Glomerular visceral epithelial cell (primary cell): ENCODE measurements around the gene MACROD1.

Source experiments
- DNase-seq: peaks from one replicate; pipeline ENCODE4 v3.0.0-alpha.2; 2016; ENCODE audit errors: extremely low spot score

Gene MACROD1

GRCh38 chr11:64077607-64078006 lies 88.3 kb downstream of the MACROD1 start:
- DNase-seq = no peak

DNA sequence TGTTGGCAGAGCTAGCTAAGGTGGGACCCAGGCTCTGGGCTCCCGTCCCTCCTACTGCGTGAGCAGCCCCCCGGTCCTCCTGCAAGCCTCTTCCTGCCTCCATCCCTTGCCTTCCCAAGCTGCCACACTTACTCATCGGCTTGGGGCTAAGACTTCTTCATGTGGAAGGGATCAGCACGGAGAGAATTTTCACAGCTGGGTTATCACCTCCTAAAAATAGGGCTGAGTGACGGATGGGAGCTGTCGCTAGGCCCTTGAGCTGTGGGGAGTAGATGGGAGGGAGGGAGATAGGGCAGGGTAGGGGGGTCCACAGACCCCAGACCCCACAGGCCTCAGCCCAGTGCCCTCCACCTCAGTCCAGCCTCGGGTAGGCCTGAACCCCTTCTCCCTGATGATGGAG lies 89.2 kb downstream of the MACROD1 start:
- DNase-seq = no peak

DNA sequence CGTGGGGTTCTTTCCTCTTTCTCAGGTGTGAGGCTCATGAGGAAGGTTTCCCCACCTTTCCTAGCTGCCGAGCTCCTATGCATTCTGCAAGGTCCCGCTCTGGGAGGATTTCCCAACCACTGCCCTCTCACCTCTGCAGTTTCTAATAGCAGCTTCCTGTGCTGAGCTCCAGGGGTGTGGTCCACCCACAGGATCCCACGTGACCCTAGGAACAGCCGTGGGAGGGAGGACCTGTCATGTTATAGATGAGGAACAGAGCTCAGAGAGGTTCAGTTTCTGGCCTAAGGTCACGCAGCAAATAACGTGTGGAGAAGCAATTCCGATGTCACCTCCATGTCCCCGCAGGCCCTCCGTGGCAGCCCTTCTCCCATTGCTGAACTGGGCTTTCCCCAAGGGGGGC lies 91.7 kb downstream of the MACROD1 start:
- no peak for DNase-seq

GRCh38 chr11:64073542-64073941 lies 92.4 kb downstream of the MACROD1 start:
- no peak for DNase-seq

- DNase-seq = no peak
Measured at GRCh38 chr11:64072871-64073270, 93.0 kb downstream of the MACROD1 start.

GRCh38 chr11:64072403-64072802 lies 93.5 kb downstream of the MACROD1 start:
- DNase-seq = no peak

DNA sequence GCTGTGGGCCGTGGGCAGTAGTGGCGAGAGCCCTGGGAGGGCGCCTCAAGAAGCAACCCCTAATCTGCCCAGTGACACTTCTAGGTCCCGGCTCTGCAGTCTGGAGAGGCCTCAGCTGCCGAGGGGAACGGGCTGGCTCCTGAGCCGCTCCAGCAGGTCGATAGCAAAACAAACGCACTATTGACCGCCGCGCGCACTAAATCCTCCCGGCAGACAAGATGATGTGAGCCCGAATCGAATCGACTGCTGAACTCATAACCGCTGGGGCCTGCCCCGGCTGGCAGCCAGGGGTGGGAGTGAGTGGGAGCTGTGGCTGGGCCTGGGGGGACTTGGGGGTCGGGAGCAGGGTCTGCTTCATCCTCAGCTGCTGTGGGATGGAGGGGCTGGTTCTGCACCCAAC lies 94.1 kb downstream of the MACROD1 start:
- no peak for DNase-seq

- no peak for DNase-seq
Measured at GRCh38 chr11:64070314-64070681, 95.6 kb downstream of the MACROD1 start.

GRCh38 chr11:64069401-64070313 lies 96.3 kb downstream of the MACROD1 start:
- DNase-seq = no peak

GRCh38 chr11:64068705-64069400 lies 97.1 kb downstream of the MACROD1 start:
- DNase-seq = no peak

GRCh38 chr11:64067230-64067993 lies 98.5 kb downstream of the MACROD1 start:
- DNase-seq = no peak

GRCh38 chr11:64065712-64066111 lies 100.2 kb downstream of the MACROD1 start:
- DNase-seq = no peak

- DNase-seq = no peak
Measured at GRCh38 chr11:64065141-64065465, 100.8 kb downstream of the MACROD1 start.

DNA sequence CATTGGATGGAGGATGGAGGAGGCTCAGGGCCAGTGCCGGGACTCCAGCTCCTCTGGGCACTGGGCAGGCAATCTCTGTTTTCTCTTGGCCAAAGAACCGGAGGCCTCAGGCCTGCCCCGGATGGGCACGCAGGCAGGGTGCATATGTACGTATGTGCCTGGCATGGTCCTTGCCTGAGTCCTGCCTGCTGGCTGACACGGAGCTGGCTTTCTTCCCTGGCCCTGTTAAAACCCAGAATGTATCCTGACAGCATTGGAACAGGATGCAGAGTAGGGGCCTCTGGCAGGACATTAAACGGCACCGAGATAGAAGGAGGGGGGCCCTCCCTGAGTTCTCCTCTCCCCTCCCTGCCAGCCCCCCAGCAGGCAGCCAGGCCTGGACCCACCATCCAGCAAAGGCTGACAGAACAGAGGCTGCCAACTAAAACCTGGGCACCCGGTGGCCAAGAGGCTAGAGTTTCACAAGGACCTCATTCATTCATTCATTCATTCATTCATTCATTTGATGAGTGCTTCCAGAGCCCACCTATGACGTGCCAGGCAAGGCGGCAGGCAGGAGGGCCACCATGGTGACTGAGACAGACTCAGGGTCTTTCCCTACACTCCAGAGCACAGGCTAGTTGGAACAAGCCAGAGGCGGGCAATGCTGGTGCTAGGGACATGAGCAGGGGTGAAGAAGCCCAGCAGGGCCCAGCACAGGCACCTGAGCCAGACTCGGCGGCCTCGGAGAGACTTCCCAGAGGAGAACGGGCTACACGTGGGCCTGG lies 101.4 kb downstream of the MACROD1 start:
- DNase-seq = no peak

DNA sequence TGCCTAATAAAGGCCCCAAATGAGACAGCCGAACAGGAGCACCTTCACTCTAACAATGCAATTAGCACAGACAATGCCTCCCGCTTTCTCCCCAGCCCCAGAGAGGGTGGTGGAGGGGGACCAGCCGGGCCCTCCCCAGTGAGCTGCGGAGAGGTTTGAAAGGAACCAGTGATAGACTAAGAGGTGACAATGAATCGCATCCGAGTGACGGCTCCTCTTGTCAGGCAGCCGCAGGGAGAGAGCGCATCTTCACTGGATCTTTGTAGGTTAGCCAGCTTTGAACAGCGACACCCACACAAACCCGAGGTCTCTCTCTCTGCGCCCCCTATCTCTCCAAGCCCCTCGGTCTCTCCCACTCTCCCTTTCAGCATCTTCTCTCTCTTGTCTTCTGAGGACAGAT lies 102.1 kb downstream of the MACROD1 start:
- no peak for DNase-seq

DNA sequence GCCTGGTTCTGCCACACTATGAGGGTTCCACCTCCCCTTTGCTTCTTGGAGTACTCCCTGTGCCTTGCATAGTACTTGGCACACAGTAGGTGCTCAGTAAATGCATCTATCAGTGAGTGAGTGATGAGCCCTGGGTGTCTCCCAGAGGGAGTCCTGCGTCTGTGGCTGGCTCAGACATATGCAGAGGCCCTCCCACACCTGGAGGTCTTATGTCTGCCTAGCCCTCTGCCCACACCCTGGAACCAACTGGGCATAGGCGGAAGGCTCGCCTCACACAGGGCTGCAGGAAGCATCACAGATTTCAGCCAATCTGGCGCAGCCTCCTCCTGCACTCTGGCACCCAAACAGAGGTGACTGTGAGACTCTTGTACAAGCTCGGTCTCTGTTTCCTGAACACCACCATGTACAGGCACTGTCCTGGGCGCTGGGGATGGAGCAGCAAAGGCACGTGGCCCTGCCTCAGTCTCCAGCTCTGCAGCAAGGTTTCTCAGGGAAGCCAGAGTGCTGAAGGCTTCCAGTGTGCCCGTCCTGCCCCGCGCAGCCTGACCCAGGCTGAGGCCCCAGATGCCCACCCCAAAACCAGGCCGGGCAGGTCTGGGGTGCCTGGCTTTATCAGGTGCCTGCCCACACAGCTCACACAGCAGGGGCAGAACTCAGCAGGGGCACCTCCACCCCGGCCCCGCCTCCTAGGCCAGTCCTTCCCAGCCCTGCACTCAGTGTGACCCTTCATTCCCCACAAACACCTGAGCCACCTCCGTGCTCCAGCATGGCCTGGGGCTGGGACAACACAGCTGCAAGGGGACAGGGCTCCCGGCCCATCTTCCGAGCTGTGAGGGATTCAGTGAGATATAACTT lies 103.5 kb downstream of the MACROD1 start:
- no peak for DNase-seq

- DNase-seq = peak; percentile 24
Measured at GRCh38 chr11:64060861-64061444, 105.0 kb downstream of the MACROD1 start.

DNA sequence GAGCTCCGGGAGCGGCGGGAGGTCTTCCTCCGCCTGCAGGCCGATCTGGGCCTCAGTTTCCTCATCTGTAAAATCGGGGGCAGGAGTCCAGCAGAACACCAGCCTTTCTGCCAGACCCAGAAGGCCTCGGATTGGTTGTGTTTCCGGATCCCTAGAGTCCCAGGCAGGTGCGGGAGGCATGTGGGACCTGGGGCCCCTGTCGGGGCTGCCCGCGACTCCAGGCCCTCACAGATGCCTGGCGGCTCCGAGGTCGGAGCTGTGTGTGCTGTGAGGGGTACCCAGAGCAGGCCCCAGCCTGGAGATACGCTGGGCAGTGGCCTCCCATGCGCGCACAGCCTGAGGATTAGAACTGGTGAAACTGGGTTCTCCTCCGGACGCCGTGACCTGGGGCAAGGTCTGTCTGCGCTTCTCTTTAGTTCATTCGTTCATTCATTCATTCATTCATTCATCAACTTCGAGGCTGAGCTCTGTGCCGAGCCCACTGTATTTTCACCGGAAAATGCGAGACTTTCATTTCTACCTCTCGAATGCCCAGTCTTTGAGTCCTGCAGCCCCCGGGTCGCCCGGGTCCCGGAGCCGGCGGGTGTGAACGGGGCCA lies 105.6 kb downstream of the MACROD1 start:
- DNase-seq = no peak

DNA sequence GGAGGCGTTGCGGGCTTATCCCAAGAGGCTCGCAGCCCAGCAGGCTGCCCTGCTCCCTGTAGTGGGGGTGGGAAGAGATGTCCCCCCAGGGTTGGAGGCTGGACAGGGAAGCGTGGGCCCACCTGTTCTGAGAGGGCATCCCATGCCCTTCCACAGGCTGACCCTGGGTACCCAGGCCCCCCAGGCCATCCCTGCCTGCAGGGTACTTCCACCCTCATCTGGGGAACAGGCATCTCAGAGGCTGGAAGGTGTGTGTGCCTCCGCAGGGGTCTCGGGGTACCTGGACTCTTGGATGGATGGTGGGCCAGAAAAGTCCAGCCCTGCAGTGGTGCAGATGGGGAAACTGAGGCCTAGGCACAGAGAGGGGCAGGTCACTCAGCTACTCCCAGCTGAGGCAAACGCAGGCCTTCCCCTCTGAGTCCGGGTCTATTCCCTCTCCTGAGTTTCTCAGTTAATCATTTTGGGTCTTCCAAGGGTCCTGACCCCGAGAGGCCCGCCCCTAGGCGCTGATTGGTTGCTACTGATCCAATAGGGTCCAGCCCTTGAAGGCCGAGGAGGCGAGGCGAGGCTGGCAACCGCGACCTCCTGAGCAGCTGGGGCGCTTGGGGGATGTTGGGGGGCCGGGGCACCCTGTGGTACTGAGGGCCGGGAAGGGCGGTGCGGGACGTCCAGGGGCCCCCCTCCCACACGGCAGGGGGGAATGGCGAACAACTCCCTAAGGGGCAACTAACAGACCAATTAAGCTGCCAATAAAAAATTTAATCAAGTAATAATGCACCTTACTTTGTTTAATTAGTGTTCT lies 106.4 kb downstream of the MACROD1 start:
- no peak for DNase-seq
